GM12878 (cell line): ENCODE measurements around the gene SLC25A33. TPM values are rescaled to one million over a fixed set of nuclear protein-coding genes. Genes with fewer than 3 reads are reported as not detected.

Source experiments
- REST ChIP-seq: IDR thresholded peaks from 2 replicates; pipeline ENCODE4 v1.6.1; 2012; ENCODE audit warnings: mild to moderate bottlenecking, low read depth, low read length
- SREBF2 ChIP-seq: IDR thresholded peaks from 2 replicates; pipeline ENCODE4 v1.6.1; 2012; ENCODE audit warnings: mild to moderate bottlenecking, low read length
- polyA plus RNA-seq, 11 experiments: library from polyadenylated mRNA; depleted of rRNA in 4 of 11; unstranded in 6 of 11; stranded (reverse) in 5 of 11; fragments of >200 nt; fragmentation: Nextera tagmentation in 4 of 11; fragmentation: Illumina TruSeq in 1 of 11; extraction: Ambion mirVana in 4 of 11; extraction: Trizol in 1 of 11; gene quantifications; 1 replicate in 1 of 11; 2 replicates in 10 of 11; pipeline versions ENCODE4 v1.2.1 to v1.2.3, GENCODE V29; 2011 to 2016; ENCODE audit warnings: inconsistent platforms in 2 of 11, missing spikeins in 2 of 11, low read depth in 1 of 11
- total RNA-seq, 4 experiments: library from RNA; depleted of rRNA in 3 of 4; stranded (reverse); fragments of >200 nt in 3 of 4; fragmentation: Illumina TruSeq in 1 of 4; extraction: Trizol in 1 of 4; gene quantifications; 2 replicates each; pipeline versions ENCODE4 v1.2.1 to v1.2.3, GENCODE V29; 2013 to 2021
- TF ChIP-seq, protein P1 (sequence below): fragments of 450-650 bp; IDR thresholded peaks from 2 replicates; pipeline ENCODE4 v1.6.1; 2018; ENCODE audit warnings: borderline replicate concordance, mild to moderate bottlenecking; ENCODE audit not compliant: partially characterized antibody

The SLC25A33 gene
- total and polyA plus RNA-seq, 10 of the 15 experiments (the other 5 are each of a cell fraction or from before 2014, with no cell fraction given) = 1.7 to 11.2 (median 8.4) TPM

- TF ChIP-seq REST (no peak), SREBF2 (no peak)
- TF ChIP-seq, protein P1, sequence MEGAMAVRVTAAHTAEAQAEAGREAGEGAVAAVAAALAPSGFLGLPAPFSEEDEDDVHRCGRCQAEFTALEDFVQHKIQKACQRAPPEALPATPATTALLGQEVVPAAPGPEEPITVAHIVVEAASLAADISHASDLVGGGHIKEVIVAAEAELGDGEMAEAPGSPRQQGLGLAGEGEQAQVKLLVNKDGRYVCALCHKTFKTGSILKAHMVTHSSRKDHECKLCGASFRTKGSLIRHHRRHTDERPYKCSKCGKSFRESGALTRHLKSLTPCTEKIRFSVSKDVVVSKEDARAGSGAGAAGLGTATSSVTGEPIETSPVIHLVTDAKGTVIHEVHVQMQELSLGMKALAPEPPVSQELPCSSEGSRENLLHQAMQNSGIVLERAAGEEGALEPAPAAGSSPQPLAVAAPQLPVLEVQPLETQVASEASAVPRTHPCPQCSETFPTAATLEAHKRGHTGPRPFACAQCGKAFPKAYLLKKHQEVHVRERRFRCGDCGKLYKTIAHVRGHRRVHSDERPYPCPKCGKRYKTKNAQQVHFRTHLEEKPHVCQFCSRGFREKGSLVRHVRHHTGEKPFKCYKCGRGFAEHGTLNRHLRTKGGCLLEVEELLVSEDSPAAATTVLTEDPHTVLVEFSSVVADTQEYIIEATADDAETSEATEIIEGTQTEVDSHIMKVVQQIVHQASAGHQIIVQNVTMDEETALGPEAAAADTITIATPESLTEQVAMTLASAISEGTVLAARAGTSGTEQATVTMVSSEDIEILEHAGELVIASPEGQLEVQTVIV = no peak
- TF ChIP-seq, all 136 proteins: peak for 0
Measured at GRCh38 chr1:9586147-9586766, 47.0 kb downstream of the SLC25A33 start (continued).
